GM18517 (cell line): ENCODE data around the gene TSPAN31.
A peak's percentile ranks its signal among the peaks of the same experiment; 100 is the strongest.

Source experiments
- ATAC-seq: cut with Tn5 transposase; IDR thresholded peaks from one replicate; pipeline ENCODE4 v1.9.1; 2021; ENCODE audit warnings: mild to moderate bottlenecking, moderate library complexity; ENCODE audit not compliant: unreplicated experiment

Gene TSPAN31

GRCh38 chr12:57751788-57752667, 7.2 kb downstream of the TSPAN31 start, which contains the start of gene CDK4:
Gene CDK4 (minus strand): TSS chr12:57752310. CDS start chr12:57751717, 593 bp downstream.
- ATAC-seq = peak; percentile 77

GRCh38 chr12:57752668-57753000, 7.8 kb downstream of the TSPAN31 start:
- ATAC-seq = no peak

GRCh38 chr12:57753756-57754337, 9.0 kb downstream of the TSPAN31 start:
- ATAC-seq = no peak

- ATAC-seq = peak; percentile 34
Measured at GRCh38 chr12:57754411-57755193, 9.8 kb downstream of the TSPAN31 start, which contains the start of gene MARCHF9. Gene MARCHF9 (plus strand): TSS chr12:57755103. CDS start chr12:57755529, 426 bp downstream.

- ATAC-seq = no peak
Measured at GRCh38 chr12:57755194-57755453, 10.3 kb downstream of the TSPAN31 start.

GRCh38 chr12:57755454-57756372, 10.9 kb downstream of the TSPAN31 start:
- no peak for ATAC-seq

- no peak for ATAC-seq
Measured at GRCh38 chr12:57756406-57757341, 11.8 kb downstream of the TSPAN31 start.

GRCh38 chr12:57757771-57758170, 12.9 kb downstream of the TSPAN31 start:
- no peak for ATAC-seq

GRCh38 chr12:57758552-57759359, 13.9 kb downstream of the TSPAN31 start:
- ATAC-seq = no peak

- ATAC-seq = no peak
Measured at GRCh38 chr12:57759360-57759980, 14.6 kb downstream of the TSPAN31 start.

GRCh38 chr12:57760347-57760982, 15.6 kb downstream of the TSPAN31 start:
- ATAC-seq = no peak

- no peak for ATAC-seq
Measured at GRCh38 chr12:57761391-57761998, 16.7 kb downstream of the TSPAN31 start.

- ATAC-seq = no peak
Measured at GRCh38 chr12:57762463-57762862, 17.6 kb downstream of the TSPAN31 start.

GRCh38 chr12:57763881-57764661, 19.2 kb downstream of the TSPAN31 start:
- no peak for ATAC-seq

GRCh38 chr12:57764662-57765002, 19.8 kb downstream of the TSPAN31 start:
- ATAC-seq = peak; percentile 14

- ATAC-seq = peak; percentile 59
Measured at GRCh38 chr12:57765003-57765697, 20.3 kb downstream of the TSPAN31 start.
